Bronchial epithelial cell (primary cell): ENCODE data around the gene ZAP70. TPM values are rescaled to one million over a fixed set of nuclear protein-coding genes. Genes with fewer than 3 reads are reported as not detected.

Source experiments
- DNase-seq: peaks from one replicate; pipeline ENCODE4 v3.0.0-alpha.2; 2010; ENCODE audit warnings: low read depth
- FAIRE-seq: peaks from 2 replicates; lab custom pipeline; 2011; peaks lifted over from hg19 to GRCh38; lab: Jason Lieb, UNC
- H3K27me3 ChIP-seq: 2 replicates; pipeline ENCODE4 v1.5.1; 2011; ENCODE audit warnings: low read length; ENCODE audit not compliant: control insufficient read depth, insufficient read depth
- H3K36me3 ChIP-seq: 2 replicates; pipeline ENCODE4 v1.5.1; 2011; ENCODE audit warnings: low read length; ENCODE audit not compliant: control insufficient read depth, insufficient read depth
- H3K4me3 ChIP-seq: 2 replicates; pipeline ENCODE4 v1.5.1; 2011; ENCODE audit warnings: mild to moderate bottlenecking, low read depth, low read length, control low read depth
- CTCF ChIP-seq: IDR thresholded peaks from 2 replicates; pipeline ENCODE4 v1.5.1; 2011; ENCODE audit warnings: mild to moderate bottlenecking, moderate library complexity, low read length, control low read depth, inconsistent platforms; ENCODE audit not compliant: insufficient read depth, severe bottlenecking
- total RNA-seq: library from RNA; depleted of rRNA; stranded (reverse); fragments of >200 nt; gene quantifications from 2 replicates; pipeline ENCODE4 v1.2.1, GENCODE V29; 2014

Gene ZAP70
- total RNA-seq, 1 donor from 2014 or later: not detected

- DNase-seq (no peak), FAIRE-seq (no peak)
- no peaks in the 10 kb centered on the region for H3K27me3 ChIP-seq
- H3K4me3 ChIP-seq: no peak overlapping the region
- no peak for TF ChIP-seq CTCF
- H3K36me3 ChIP-seq: no peaks in the 10 kb centered on the region
Measured at GRCh38 chr2:97731274-97732020, 18.1 kb downstream of the ZAP70 start.

DNA sequence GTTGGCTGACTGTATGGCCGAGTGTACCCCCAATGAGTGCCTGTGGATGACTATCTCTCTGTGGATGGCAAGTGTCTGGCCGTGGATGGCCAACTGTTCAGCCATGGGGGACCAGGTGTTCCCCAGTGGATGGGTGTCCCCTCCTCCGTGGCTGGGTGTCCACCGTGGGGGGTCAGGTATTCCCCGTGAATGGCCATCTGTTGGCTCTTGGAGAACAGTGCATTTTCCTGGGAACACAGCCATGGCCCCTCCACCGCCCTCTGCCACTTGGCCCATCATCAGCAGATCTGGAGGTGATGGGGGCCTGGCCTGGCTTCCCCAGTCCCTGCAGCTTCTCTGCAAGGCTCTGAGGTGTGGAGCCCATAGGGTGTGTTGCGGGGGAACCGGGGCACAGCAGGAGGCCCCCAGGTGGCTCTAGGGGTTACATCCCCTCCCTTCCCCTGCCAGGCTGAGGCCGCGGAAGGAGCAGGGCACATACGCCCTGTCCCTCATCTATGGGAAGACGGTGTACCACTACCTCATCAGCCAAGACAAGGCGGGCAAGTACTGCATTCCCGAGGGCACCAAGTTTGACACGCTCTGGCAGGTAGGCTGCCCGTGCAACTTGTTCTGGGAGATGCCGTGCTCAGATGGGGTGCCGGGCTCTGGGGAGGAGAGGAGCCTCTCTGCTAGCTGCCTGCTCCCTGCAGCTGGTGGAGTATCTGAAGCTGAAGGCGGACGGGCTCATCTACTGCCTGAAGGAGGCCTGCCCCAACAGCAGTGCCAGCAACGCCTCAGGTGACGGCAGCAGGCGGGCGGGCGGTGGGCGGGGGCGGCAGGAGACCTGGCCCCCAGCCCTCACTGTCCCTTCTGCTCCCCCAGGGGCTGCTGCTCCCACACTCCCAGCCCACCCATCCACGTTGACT is 19.3 kb downstream of the ZAP70 start:
- TF ChIP-seq CTCF: no peak
- no peaks in the 10 kb centered on the region for H3K27me3 ChIP-seq
- no peak for FAIRE-seq
- no peak overlapping the region for H3K4me3 ChIP-seq
- DNase-seq: no peak
- H3K36me3 ChIP-seq: no peaks in the 10 kb centered on the region

GRCh38 chr2:97733341-97734035 is 20.1 kb downstream of the ZAP70 start:
- FAIRE-seq (no peak), DNase-seq (no peak)
- Histone ChIP-seq H3K4me3 (no peak overlapping the region), H3K36me3 (no peaks in the 10 kb centered on the region), H3K27me3 (no peaks in the 10 kb centered on the region)
- no peak for TF ChIP-seq CTCF

DNA sequence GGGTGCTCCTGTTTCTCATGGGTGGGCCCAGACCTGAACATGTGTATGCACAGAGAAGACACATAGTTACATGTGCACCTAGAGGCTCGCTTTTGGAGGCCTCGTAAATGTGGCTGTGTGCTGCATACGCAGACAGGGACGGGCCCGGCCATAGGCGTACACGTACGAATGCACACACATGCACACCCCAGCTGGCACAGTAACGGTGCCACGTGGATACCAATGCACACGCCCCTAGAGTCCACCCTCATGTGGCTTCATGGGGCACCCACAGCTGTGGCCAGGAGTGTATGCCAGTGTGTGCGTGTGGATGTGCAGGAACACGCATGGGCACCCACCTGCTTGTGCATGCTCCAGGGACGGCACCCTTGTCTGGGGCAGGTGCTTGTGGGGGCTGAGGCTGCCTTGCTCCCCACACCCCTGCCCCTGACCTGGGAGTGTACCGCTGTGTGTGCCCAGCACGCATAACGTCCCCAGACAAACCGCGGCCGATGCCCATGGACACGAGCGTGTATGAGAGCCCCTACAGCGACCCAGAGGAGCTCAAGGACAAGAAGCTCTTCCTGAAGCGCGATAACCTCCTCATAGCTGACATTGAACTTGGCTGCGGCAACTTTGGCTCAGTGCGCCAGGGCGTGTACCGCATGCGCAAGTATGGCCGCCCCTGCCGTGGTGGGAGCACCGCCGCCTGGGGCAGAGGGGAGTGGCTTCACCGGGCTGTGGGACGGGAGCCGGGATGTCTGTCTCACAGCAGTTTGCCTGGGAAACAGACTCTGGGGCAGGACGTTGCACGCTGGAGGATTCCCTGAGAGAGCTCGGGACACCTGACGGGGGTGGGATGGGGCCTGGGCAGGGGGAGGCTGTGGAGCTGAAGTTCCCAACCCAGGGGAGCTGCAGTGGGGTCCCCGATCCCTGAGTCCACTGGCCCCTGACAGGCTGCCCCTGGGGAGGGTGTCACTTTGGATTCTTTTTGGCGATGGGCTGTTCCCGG is 21.0 kb downstream of the ZAP70 start:
- no peak for DNase-seq
- Histone ChIP-seq H3K36me3 (no peaks in the 10 kb centered on the region), H3K4me3 (no peak overlapping the region), H3K27me3 (no peaks in the 10 kb centered on the region)
- FAIRE-seq: no peak
- no peak for TF ChIP-seq CTCF

- Histone ChIP-seq H3K4me3 (no peak overlapping the region), H3K36me3 (no peaks in the 10 kb centered on the region), H3K27me3 (no peaks in the 10 kb centered on the region)
- FAIRE-seq (no peak), DNase-seq (no peak)
- TF ChIP-seq CTCF: no peak
Measured at GRCh38 chr2:97735161-97735561, 21.8 kb downstream of the ZAP70 start.
